ENCODE measurements around the gene MYO15B.
A peak's percentile ranks its signal among the peaks of the same experiment; 100 is the strongest.

MYO15B gene

DNA sequence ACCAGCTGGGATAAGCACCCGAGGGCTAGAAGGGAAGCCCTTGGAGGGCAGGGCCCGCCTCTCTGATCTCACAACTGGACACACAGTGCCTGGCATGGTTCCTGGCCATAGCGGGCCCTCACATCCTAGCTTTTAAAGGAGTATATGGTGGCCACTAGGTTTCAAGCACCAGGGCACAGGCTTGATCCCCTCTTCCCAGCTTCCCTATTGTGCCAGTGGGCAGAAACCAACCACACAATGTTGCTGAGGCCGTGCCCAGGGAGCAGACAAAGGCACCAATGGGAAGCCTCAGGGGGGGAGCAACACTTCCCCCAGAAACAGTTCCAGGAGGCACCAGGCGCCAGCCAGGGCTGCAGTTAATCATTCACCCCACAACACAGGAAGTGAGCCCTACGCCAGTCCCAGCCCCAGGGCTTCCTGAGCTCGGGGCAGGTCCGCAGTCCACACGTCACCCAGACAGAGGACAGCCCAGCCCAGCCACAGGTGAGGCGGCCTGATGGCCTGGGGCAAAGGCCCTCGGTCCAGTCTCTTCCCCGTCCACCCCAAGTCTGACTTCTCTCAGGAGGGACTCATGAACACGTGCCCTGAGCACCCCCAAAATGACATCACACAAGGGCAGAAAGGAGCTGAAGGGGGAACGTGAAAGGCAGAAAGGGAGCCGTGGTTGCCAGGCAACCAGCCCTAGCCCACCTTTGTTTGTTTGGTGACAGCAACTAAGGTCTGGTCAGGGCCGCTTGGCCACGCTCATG is 58.5 kb downstream of the MYO15B start:
- no peak overlapping the region for H3K4me3 Mint-ChIP-seq
- H3K4me1 Mint-ChIP-seq: no peaks in the 10 kb centered on the region
- TF ChIP-seq, protein P1, sequence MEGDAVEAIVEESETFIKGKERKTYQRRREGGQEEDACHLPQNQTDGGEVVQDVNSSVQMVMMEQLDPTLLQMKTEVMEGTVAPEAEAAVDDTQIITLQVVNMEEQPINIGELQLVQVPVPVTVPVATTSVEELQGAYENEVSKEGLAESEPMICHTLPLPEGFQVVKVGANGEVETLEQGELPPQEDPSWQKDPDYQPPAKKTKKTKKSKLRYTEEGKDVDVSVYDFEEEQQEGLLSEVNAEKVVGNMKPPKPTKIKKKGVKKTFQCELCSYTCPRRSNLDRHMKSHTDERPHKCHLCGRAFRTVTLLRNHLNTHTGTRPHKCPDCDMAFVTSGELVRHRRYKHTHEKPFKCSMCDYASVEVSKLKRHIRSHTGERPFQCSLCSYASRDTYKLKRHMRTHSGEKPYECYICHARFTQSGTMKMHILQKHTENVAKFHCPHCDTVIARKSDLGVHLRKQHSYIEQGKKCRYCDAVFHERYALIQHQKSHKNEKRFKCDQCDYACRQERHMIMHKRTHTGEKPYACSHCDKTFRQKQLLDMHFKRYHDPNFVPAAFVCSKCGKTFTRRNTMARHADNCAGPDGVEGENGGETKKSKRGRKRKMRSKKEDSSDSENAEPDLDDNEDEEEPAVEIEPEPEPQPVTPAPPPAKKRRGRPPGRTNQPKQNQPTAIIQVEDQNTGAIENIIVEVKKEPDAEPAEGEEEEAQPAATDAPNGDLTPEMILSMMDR (IDR thresholded peaks at IDR 0.05): no peak
- H3K27ac Mint-ChIP-seq: peak overlapping the region; percentile 22
- H3K27me3 Mint-ChIP-seq (ENCODE audit: low read depth, poor library complexity): no peaks in the 10 kb centered on the region
- DNase-seq: no peak
- H3K9me3 Mint-ChIP-seq: no peaks in the 10 kb centered on the region
- H3K36me3 Mint-ChIP-seq (ENCODE audit: low read depth): peaks cover 17% of the 10 kb centered on the region

- Mint-ChIP-seq H3K36me3 (ENCODE audit: low read depth) (peaks cover 19% of the 10 kb centered on the region), H3K27ac (no peak overlapping the region), H3K4me3 (no peak overlapping the region), H3K9me3 (no peaks in the 10 kb centered on the region), H3K27me3 (ENCODE audit: low read depth, poor library complexity) (no peaks in the 10 kb centered on the region), H3K4me1 (no peaks in the 10 kb centered on the region)
- DNase-seq: no peak
- TF ChIP-seq, protein P1 (IDR thresholded peaks at IDR 0.05): no peak
These were observed 59.0 kb downstream of the MYO15B start for GRCh38 chr17:75646638-75646992.

GRCh38 chr17:75647061-75647460 is 59.5 kb downstream of the MYO15B start:
- H3K4me1 Mint-ChIP-seq: no peaks in the 10 kb centered on the region
- no peak for DNase-seq
- H3K27ac Mint-ChIP-seq: no peak overlapping the region
- H3K4me3 Mint-ChIP-seq: no peak overlapping the region
- H3K27me3 Mint-ChIP-seq (ENCODE audit: low read depth, poor library complexity): no peaks in the 10 kb centered on the region
- peaks cover 19% of the 10 kb centered on the region for H3K36me3 Mint-ChIP-seq (ENCODE audit: low read depth)
- TF ChIP-seq, protein P1 (IDR thresholded peaks at IDR 0.05): no peak
- H3K9me3 Mint-ChIP-seq: no peaks in the 10 kb centered on the region

DNA sequence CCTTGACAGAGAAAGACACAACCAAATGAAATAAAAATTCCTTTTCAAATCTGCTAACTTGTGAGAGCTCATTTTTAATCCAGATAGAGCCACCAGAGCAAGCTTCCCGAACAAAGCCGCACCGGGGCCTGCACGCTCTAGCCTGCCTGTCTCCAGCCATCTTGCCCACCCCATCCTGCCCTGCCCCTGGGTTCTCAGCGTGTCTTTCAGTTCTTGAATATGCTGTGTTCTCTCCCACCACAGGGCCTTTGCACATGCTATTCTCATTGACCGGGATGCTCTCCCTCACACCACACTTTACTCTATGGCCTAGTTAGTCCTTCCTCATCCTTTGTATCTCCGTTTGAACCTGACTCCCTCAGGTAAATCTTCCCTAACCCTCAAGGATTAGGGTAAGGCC is 60.3 kb downstream of the MYO15B start:
- H3K27ac Mint-ChIP-seq: no peak overlapping the region
- H3K9me3 Mint-ChIP-seq: no peaks in the 10 kb centered on the region
- peaks cover 3% of the 10 kb centered on the region for H3K4me1 Mint-ChIP-seq
- TF ChIP-seq, protein P1 (IDR thresholded peaks at IDR 0.05): no peak
- H3K27me3 Mint-ChIP-seq (ENCODE audit: low read depth, poor library complexity): no peaks in the 10 kb centered on the region
- no peak overlapping the region for H3K4me3 Mint-ChIP-seq
- peaks cover 19% of the 10 kb centered on the region for H3K36me3 Mint-ChIP-seq (ENCODE audit: low read depth)
- no peak for DNase-seq

- no peaks in the 10 kb centered on the region for H3K27me3 Mint-ChIP-seq (ENCODE audit: low read depth, poor library complexity)
- TF ChIP-seq, protein P1 (IDR thresholded peaks at IDR 0.05): no peak
- DNase-seq: no peak
- peaks cover 4% of the 10 kb centered on the region for H3K4me1 Mint-ChIP-seq
- peaks cover 23% of the 10 kb centered on the region for H3K36me3 Mint-ChIP-seq (ENCODE audit: low read depth)
- no peak overlapping the region for H3K4me3 Mint-ChIP-seq
- H3K27ac Mint-ChIP-seq: no peak overlapping the region
- no peaks in the 10 kb centered on the region for H3K9me3 Mint-ChIP-seq
These were observed 62.1 kb downstream of the MYO15B start for GRCh38 chr17:75649687-75650086.

GRCh38 chr17:75650874-75651273 is 63.3 kb downstream of the MYO15B start:
- TF ChIP-seq, protein P1 (IDR thresholded peaks at IDR 0.05): no peak
- H3K4me3 Mint-ChIP-seq: no peak overlapping the region
- H3K27ac Mint-ChIP-seq: no peak overlapping the region
- H3K4me1 Mint-ChIP-seq: peaks cover 4% of the 10 kb centered on the region
- no peaks in the 10 kb centered on the region for H3K27me3 Mint-ChIP-seq (ENCODE audit: low read depth, poor library complexity)
- no peak for DNase-seq
- peaks cover 23% of the 10 kb centered on the region for H3K36me3 Mint-ChIP-seq (ENCODE audit: low read depth)
- H3K9me3 Mint-ChIP-seq: no peaks in the 10 kb centered on the region
